Omental fat pad (tissue), 4 donors: ENCODE results near the gene DENND5B. TPM values are rescaled to one million over a fixed set of nuclear protein-coding genes. Genes with fewer than 3 reads are reported as not detected.

Experiments
- ATAC-seq: fragments of 150-250 bp; one replicate; pipeline ENCODE4 v1.9.1; 2016; ENCODE audit warnings: mild to moderate bottlenecking, moderate library complexity; ENCODE audit not compliant: low FRiP score
- DNase-seq: peaks from one replicate; pipeline ENCODE4 v3.0.0-alpha.2; 2019; ENCODE audit warnings: low spot score
- total RNA-seq, 4 donors: library from RNA; depleted of rRNA; stranded (reverse); fragments of >200 nt; gene quantifications; one replicate each; pipeline ENCODE4 v1.1.0, GENCODE V29; 2016
- TF ChIP-seq, protein P1 (sequence below), 3 donors: fragments of 450-650 bp; IDR thresholded peaks; one replicate each; pipeline ENCODE4 v1.5.1; 2016 to 2017; ENCODE audit warnings: antibody characterized with exemption in 3 of 3, mild to moderate bottlenecking in 3 of 3, moderate library complexity in 2 of 3

DENND5B gene
- total RNA-seq, 4 donors from 2014 or later: 9.1 to 17.1 (median 15.8) TPM

DNA sequence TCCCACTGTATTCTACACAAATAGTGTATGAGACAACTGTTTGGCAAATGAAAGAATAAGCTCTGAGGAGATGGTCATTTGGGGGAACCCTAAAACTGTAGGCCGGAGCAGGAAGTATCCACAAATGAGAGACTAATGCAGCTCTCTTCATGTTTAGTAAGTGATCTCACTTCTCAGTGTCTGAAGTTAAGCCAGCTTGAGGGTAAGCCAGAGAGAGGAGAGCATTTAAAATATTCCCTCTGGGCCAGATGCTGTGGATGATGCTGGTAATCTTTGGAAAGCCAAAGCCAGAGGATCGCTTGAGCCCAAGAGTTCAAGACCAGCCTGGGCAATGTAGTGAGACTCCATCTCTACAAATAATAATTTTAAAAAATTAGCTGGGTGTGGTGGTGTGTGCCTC is 134.4 kb downstream of the DENND5B start:
- ATAC-seq (peak; percentile 28), DNase-seq (no peak)
- TF ChIP-seq, protein P1, sequence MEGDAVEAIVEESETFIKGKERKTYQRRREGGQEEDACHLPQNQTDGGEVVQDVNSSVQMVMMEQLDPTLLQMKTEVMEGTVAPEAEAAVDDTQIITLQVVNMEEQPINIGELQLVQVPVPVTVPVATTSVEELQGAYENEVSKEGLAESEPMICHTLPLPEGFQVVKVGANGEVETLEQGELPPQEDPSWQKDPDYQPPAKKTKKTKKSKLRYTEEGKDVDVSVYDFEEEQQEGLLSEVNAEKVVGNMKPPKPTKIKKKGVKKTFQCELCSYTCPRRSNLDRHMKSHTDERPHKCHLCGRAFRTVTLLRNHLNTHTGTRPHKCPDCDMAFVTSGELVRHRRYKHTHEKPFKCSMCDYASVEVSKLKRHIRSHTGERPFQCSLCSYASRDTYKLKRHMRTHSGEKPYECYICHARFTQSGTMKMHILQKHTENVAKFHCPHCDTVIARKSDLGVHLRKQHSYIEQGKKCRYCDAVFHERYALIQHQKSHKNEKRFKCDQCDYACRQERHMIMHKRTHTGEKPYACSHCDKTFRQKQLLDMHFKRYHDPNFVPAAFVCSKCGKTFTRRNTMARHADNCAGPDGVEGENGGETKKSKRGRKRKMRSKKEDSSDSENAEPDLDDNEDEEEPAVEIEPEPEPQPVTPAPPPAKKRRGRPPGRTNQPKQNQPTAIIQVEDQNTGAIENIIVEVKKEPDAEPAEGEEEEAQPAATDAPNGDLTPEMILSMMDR (IDR thresholded peaks at IDR 0.05): no peak

DNA sequence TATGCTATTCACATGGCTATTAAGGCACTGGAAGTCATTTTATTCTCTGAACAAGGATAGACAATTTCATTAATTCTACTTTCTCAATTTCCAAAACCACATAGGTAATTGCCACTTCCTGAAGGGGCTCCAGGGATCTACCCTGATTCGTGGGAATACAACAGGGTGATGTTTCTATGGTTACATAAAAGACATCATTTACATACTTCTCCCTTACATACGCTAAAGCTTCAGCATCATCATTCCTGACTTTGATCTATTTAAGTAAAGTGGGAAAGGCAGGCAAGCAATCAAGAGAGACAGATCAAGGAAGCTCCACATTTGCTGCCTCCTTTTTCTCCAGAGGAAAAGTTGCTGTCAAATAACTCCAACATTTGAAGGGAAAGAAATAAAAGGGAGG is 146.2 kb downstream of the DENND5B start:
- DNase-seq: no peak
- TF ChIP-seq, protein P1 (IDR thresholded peaks at IDR 0.05): no peak
- ATAC-seq: no peak

DNA sequence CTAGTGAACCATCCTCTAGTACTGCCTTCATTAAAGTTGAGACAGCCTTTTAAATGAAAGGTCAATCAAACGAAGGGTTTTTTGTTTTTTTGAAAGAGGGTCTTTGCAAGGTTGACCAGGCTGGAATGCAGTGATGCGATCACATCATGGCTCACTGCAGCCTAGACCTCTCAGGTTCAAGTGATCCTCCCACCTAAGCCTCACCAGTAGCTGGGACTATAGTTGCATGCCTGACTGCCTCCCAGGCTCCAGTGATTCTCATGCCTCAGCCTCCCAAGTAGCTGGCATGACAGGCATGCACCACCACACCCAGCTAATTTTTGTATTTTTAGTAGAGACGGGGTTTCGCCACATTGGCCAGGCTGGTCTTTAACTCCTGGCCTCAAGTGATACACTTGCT is 150.3 kb downstream of the DENND5B start:
- ATAC-seq: no peak
- no peak for DNase-seq
- TF ChIP-seq, protein P1 (IDR thresholded peaks at IDR 0.05): no peak

DNA sequence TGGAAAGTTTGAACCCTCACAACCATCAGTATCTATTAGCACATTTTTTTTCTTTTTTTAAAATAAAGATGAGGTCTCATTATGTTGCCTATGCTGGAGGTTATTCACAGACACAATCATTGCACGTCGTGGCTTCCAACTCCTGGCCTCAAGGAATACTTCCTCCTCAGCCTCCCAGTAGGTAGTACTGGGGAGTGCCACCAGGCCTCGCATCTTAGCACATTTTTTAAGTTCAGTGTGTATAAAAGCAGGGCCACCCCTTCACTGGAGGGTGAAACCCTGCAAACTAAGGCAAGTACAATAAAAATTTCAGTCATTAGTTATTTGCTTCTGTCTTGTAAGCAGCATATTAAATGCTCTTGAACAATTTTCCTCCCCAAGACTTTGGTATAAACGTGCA is 150.8 kb downstream of the DENND5B start:
- DNase-seq (no peak), ATAC-seq (no peak)
- TF ChIP-seq, protein P1 (IDR thresholded peaks at IDR 0.05): no peak

DNA sequence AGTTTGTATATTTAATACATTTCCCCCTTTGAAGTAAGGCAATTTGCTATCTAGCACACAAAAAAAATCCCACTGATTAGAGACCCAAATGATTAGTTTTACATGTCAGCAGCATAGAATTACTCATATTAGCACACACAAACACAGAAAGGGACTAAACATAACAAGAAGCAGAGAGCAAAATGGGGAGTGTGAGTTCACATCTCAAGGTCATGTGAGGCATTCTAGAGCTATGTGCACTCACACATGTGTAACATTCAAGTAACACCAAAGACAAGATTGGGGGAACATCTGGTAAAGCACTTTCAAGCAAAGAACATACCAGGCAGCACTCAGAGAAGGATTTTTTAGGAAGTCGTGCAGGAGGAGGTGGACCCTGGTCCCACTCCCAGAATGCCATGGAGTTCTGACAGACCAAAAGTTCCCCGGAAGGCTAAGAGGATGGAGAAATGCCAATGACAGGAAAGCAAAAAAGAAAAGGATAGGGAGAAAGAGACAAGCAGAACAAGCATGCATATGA is 159.2 kb downstream of the DENND5B start:
- TF ChIP-seq, protein P1 (IDR thresholded peaks at IDR 0.05): no peak
- DNase-seq (no peak), ATAC-seq (no peak)

DNA sequence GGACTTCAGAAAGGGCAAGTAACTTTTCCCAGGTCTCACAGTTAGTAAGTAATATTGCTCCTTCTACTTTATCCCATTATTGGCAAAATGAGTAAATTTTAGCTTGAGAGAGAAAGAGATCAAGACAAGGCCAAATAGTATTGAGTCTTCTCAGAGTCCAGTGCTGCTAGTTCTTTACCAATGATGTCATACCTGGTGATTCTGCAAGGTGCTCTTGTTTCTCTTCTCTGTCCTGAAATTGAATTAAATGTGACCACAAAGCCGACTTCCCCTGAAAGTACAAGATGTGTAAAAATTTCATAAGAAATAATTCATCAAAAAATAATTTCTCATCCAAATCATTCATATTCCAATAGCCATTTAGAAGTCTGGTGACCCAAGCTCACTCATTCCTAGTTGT is 167.5 kb downstream of the DENND5B start:
- no peak for DNase-seq
- no peak for ATAC-seq
- TF ChIP-seq, protein P1 (IDR thresholded peaks at IDR 0.05): no peak

DNA sequence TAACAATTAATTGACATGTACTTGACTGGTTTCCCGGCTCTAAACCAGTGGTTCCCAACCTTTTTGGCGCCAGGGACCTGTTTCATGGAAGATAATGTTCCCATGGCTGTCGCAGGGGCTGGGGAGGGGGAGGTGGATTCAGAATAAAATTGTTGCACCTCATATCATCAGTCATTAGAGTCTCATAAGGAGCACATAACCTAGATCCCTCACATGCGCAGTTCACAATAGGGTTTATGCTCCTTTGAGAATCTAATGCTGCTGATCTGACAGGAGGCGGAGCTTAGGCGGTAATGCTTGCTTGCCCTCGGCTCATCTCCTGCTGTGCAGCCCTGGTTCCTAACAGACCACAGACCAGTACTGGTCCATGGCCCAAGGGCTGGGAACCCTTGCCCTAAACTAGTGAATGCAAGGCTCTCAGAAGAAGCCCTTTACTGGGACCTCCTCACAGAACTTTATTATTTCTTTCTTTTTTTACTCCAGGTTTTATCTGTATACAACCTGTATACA is 178.6 kb downstream of the DENND5B start:
- ATAC-seq (no peak), DNase-seq (no peak)
- TF ChIP-seq, protein P1 (IDR thresholded peaks at IDR 0.05): no peak
